Stomach (tissue), 9 donors: ENCODE data around the gene KRT86. TPM values are rescaled to one million over a fixed set of nuclear protein-coding genes. Genes with fewer than 3 reads are reported as not detected.
A peak's percentile ranks its signal among the peaks of the same experiment; 100 is the strongest.

ENCODE experiments used
- DNase-seq, 2 donors: peaks; one replicate each; pipeline versions ENCODE4 v3.0.0 to v3.0.0-alpha.2; 2013 to 2019
- H3K27ac ChIP-seq, 5 donors: fragments of 200-600 bp in 4 of 5; sonication (generic) in 4 of 5; one replicate each; pipeline ENCODE4 v1.5.1; 2013 to 2019; ENCODE audit warnings: mild to moderate bottlenecking in 1 of 5, moderate library complexity in 1 of 5
- H3K27me3 ChIP-seq, 3 donors: fragments of 200-600 bp; sonication (generic); one replicate each; pipeline ENCODE4 v1.5.1; 2017 to 2019; ENCODE audit warnings: mixed run types in 1 of 3
- H3K36me3 ChIP-seq, 4 donors: fragments of 200-600 bp; sonication (generic); 1 replicate in 3 of 4; 2 replicates in 1 of 4; pipeline ENCODE4 v1.5.1; 2016 to 2019
- H3K4me1 ChIP-seq, 4 donors: fragments of 200-600 bp; sonication (generic); one replicate each; pipeline ENCODE4 v1.5.1; 2016 to 2019
- H3K4me3 ChIP-seq, 4 donors: fragments of 200-600 bp; sonication (generic) in 3 of 4; one replicate each; pipeline ENCODE4 v1.5.1; 2016 to 2019; ENCODE audit warnings: mild to moderate bottlenecking in 1 of 4
- H3K9me3 ChIP-seq, 4 donors: fragments of 200-600 bp; sonication (generic); one replicate each; pipeline ENCODE4 v1.5.1; 2016 to 2019
- CTCF ChIP-seq, 7 experiments: fragments of 450-650 bp in 4 of 7; fragments of 200-600 bp in 3 of 7; sonication (generic) in 3 of 7; IDR thresholded peaks; one replicate each; pipeline ENCODE4 v1.5.1; 2016 to 2019; ENCODE audit warnings: antibody characterized with exemption in 7 of 7, control low read depth in 2 of 7, mild to moderate bottlenecking in 1 of 7
- EP300 ChIP-seq: sonication (generic); formaldehyde crosslinking; IDR thresholded peaks from one replicate; pipeline ENCODE4 v1.6.1; 2017; ENCODE audit warnings: antibody characterized with exemption
- POLR2A ChIP-seq, 4 donors: fragments of 450-650 bp; IDR thresholded peaks; one replicate each; pipeline ENCODE4 v1.6.1; 2016; ENCODE audit warnings: antibody characterized with exemption in 4 of 4, control low read depth in 2 of 4, mild to moderate bottlenecking in 1 of 4, moderate library complexity in 1 of 4
- POLR2AphosphoS5 ChIP-seq, 3 donors: sonication (generic); formaldehyde crosslinking; IDR thresholded peaks; one replicate each; pipeline ENCODE4 v1.6.1; 2016; ENCODE audit warnings: antibody characterized with exemption in 3 of 3
- WGBS, 5 donors: extraction: QIAGEN DNeasy Blood & Tissue Kit in 3 of 5; methylation state at CpG; one replicate each; pipeline versions ENCODE4 v1.1.5 to v1.1.7; 2013 to 2018; 5-methylcytosine and 5-hydroxymethylcytosine counted together
- intact Hi-C: fragments of 100-400 bp; cut with DNase I; formaldehyde crosslinking; loops from one replicate; pipeline ENCODE4 v1.15.1; 2023; ENCODE audit warnings: low total_unique reads
- polyA plus RNA-seq, 3 donors: library from polyadenylated mRNA; stranded (reverse); fragments of 200-250 nt; gene quantifications; one replicate each; pipeline ENCODE4 v1.2.3, GENCODE V29; 2013
- total RNA-seq, 5 donors: library from RNA; depleted of rRNA; stranded (reverse); fragments of >200 nt; gene quantifications; one replicate each; pipeline versions ENCODE4 v1.1.0 to v1.2.3, GENCODE V29; 2014 to 2016
- donor health status: healthy with polysubstance abuse.
- donor health status: Bipolar disorder and iron deficiency.
- donor health status: healthy.

KRT86 gene
- total and polyA plus RNA-seq, 8 donors = not detected

DNA sequence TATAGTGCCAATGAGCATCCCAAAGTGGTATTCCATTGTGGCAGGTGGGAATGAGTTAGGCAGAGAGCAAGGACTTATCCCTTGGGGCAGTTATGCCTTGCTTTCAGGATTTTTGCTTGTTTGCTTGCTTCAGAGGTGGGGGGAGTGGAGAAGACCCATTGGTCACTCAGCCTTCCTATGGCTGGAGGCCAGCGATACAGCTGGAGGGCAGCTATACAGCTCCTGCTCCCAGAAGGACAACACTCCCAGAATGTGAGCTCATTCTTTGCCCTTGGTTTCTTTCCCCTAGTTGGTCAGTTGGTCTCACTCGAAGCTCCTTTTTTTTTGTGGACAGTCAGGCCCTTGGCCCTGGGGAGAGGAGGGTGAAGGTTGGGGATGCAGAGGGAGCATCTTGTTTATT, 32.3 kb downstream of the KRT86 start:
- H3K4me1 ChIP-seq = peaks cover 5 to 14% (median 12%) of the 10 kb centered on the region in 4 donors

GRCh38 chr12:52307836-52308805, 33.7 kb downstream of the KRT86 start:
- peaks cover 5 to 14% (median 12%) of the 10 kb centered on the region in 4 donors for H3K4me1 ChIP-seq
- H3K4me3 ChIP-seq = peak overlapping the region; percentile 39 to 54 (median 44)
- H3K27ac ChIP-seq = peak overlapping the region in 2 of 5 donors; percentile 27 to 79
- peak; percentile 67 to 92 for DNase-seq
- no peaks in the 10 kb centered on the region for H3K9me3 ChIP-seq
- TF ChIP-seq POLR2AphosphoS5 (IDR thresholded peaks at IDR 0.05) (no peak), CTCF (IDR thresholded peaks at IDR 0.05) (peak in 5 of 7 experiments; percentile 16 to 28 (median 21))
- intact Hi-C loops = no loop called here
- 7 to 13% (median 7%) methylated on average over 20 to 71 of the region's 71 CpGs for WGBS, 5 donors
- no peaks in the 10 kb centered on the region for H3K36me3 ChIP-seq
- peaks cover 0 to 75% (median 20%) of the 10 kb centered on the region in 3 donors for H3K27me3 ChIP-seq

More for the DNA sequence above, 32.3 kb downstream of the KRT86 start:
- DNase-seq = peak in 1 of 2 donors; percentile 36
- no peak overlapping the region for H3K4me3 ChIP-seq
- peaks cover 0 to 69% (median 20%) of the 10 kb centered on the region in 3 donors for H3K27me3 ChIP-seq
- no peak overlapping the region for H3K27ac ChIP-seq
- intact Hi-C loops = no loop called here
- no peaks in the 10 kb centered on the region for H3K36me3 ChIP-seq
- H3K9me3 ChIP-seq = no peaks in the 10 kb centered on the region
- 76 to 85% (median 84%) methylated on average over 2 of the region's 2 CpGs for WGBS, 5 donors
- TF ChIP-seq EP300 (no peak), POLR2AphosphoS5 (IDR thresholded peaks at IDR 0.05) (no peak), CTCF (IDR thresholded peaks at IDR 0.05) (no peak), POLR2A (IDR thresholded peaks at IDR 0.05) (no peak)

DNA sequence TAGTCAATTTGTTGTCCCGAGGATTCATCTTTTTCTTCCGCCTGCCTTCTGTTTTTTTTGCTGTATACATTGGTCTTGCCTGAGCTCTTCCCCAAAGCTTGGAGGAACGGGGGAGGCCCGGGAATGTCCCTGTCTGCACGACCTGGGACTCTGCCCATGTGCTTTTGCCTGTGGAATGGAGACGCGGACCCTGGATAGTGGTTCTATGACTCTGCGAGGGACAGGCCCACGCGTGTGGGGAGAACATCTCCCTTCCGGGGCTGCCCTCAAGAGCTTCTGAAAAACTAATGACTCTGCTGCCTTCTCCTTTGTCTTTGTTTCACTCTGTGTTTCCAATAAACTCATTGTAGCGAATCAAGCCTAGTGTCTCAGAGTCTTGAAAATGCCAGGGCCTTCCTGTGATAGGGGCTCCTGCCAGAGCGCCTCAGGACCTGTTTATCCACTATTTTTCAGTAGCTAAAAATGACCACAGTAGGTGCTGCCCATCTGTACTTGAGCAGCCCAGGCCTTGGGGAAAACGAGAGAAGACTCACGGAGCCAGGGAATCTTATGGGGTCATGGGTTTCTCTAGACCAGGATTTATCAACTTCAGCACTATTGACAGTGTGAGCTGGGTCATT, 34.5 kb downstream of the KRT86 start:
- Histone ChIP-seq H3K9me3 (no peaks in the 10 kb centered on the region), H3K27ac (peak overlapping the region in 2 of 5 donors; percentile 27 to 79)
- WGBS, 5 donors = 48 to 64% (median 55%) methylated on average over 15 of the region's 15 CpGs

More for the DNA sequence above, 34.5 kb downstream of the KRT86 start:
- Histone ChIP-seq H3K36me3 (no peaks in the 10 kb centered on the region), H3K27me3 (peaks cover 0 to 81% (median 20%) of the 10 kb centered on the region in 3 donors), H3K4me1 (peaks cover 5 to 14% (median 12%) of the 10 kb centered on the region in 4 donors), H3K4me3 (peak overlapping the region; percentile 39 to 54 (median 44))
- TF ChIP-seq POLR2A (IDR thresholded peaks at IDR 0.05) (no peak), EP300 (no peak), CTCF (IDR thresholded peaks at IDR 0.05) (no peak), POLR2AphosphoS5 (IDR thresholded peaks at IDR 0.05) (no peak)
- intact Hi-C loops = no loop called here
- no peak for DNase-seq
